ENCODE measurements around the gene MEOX1. TPM values are rescaled to one million over a fixed set of nuclear protein-coding genes. Genes with fewer than 3 reads are reported as not detected.

MEOX1 gene
- total and polyA plus RNA-seq, 2 of the 8 experiments (the other 6 are each of a cell fraction or from before 2014, with no cell fraction given), result not detected

GRCh38 chr17:43616421-43616820 lies 45.3 kb downstream of the MEOX1 start:
- Histone ChIP-seq H3K79me1 (ENCODE audit: low read depth, low read length) (no peaks in the 10 kb centered on the region), H3K56ac (replicated peaks; ENCODE audit: insufficient read length, low read depth, low read length) (peak overlapping the region; percentile 11), H4K8ac (ENCODE audit: extremely low read depth, insufficient read depth, low read length) (no peak overlapping the region), H3K79me2 (ENCODE audit: control insufficient read depth in 1 of 2, insufficient read depth in 2 of 2, low read length in 2 of 2) (no peaks in the 10 kb centered on the region), H2BK5ac (ENCODE audit: low read depth, low read length) (no peak overlapping the region), H3K4me2 (ENCODE audit: insufficient read depth in 1 of 2, low read depth in 2 of 2, low read length in 2 of 2) (no peak overlapping the region), H3K36me3 (ENCODE audit: control insufficient read depth in 2 of 4, insufficient read depth in 4 of 4, low read length in 3 of 4) (no peaks in the 10 kb centered on the region), H2BK15ac (ENCODE audit: low read length) (no peak overlapping the region), H3K18ac (ENCODE audit: extremely low read depth, low read length) (no peak overlapping the region), H2AK5ac (ENCODE audit: low read depth, low read length) (no peak overlapping the region), H3K4ac (replicated peaks; ENCODE audit: insufficient read length, low read depth, low read length) (no peak overlapping the region), H3K23ac (ENCODE audit: insufficient read length) (no peak overlapping the region), H3K4me3 (ENCODE audit: extremely low read depth in 1 of 4, insufficient read depth in 2 of 4, low read depth in 3 of 4, low read length in 4 of 4) (no peak overlapping the region), H3K9ac (replicated peaks in 1 of 4; ENCODE audit: extremely low read depth in 1 of 4, low read depth in 3 of 4, low read length in 3 of 4) (no peak overlapping the region), H3K14ac (ENCODE audit: insufficient read length) (no peak overlapping the region), H3K27me3 (replicated peaks in 1 of 4; ENCODE audit: control insufficient read depth in 3 of 4, extremely low read depth in 1 of 4, insufficient read depth in 3 of 4, low read length in 3 of 4) (no peaks in the 10 kb centered on the region), H2BK12ac (ENCODE audit: low read depth, low read length) (no peak overlapping the region), H4K20me1 (replicated peaks in 1 of 2; ENCODE audit: control insufficient read depth in 1 of 2, insufficient read depth in 2 of 2, low read length in 2 of 2) (no peaks in the 10 kb centered on the region), H4K5ac (ENCODE audit: insufficient read length, low read depth, low read length) (no peak overlapping the region), H2BK20ac (ENCODE audit: low read length) (no peak overlapping the region), H3K27ac (ENCODE audit: low read depth, low read length) (no peak overlapping the region), H3K9me3 (ENCODE audit: insufficient read depth in 2 of 2, low read depth in 1 of 2, low read length in 1 of 2) (peaks cover 0 to 4% of the 10 kb centered on the region in 2 experiments; a peak in 1 of 4 replicates), H2BK120ac (replicated peaks; ENCODE audit: low read depth, low read length) (no peak overlapping the region), H3K4me1 (replicated peaks in 1 of 4; ENCODE audit: control insufficient read depth in 3 of 4, insufficient read depth in 4 of 4, low read length in 3 of 4) (no peaks in the 10 kb centered on the region), H4K91ac (replicated peaks; ENCODE audit: insufficient read length, low read length) (no peak overlapping the region), H3K23me2 (ENCODE audit: low read depth, low read length) (no peaks in the 10 kb centered on the region; the same call in 1 of the 2 replicates), H2AFZ (ENCODE audit: low read length) (no peak overlapping the region)
- no peak for DNase-seq (ENCODE audit: low read depth in 1 of 2, low spot score in 2 of 2)
- no peak for FAIRE-seq
- CTCF ChIA-PET (ENCODE audit: partially characterized antibody), result interaction anchor here (1.3 kb wide), 1 partner anchor 29 kb away, joined by 3 read pairs; no protein-coding TSS in a partner anchor
- WGBS, 2 experiments (ENCODE audit: extremely low coverage in 1 of 2, insufficient coverage in 1 of 2, insufficient read length in 1 of 2, insufficient replicate concordance in 2 of 2, low coverage in 1 of 2, low lambda C conversion rate in 2 of 2, missing lambda C conversion rate in 1 of 2), result 90% methylated on average over 2 of the region's 2 CpGs; no CpG with 5 or more reads in 1 of the 2 experiments
- POLR2A ChIA-PET (ENCODE audit: partially characterized antibody), result interaction anchor here (1.2 kb wide), 1 partner anchor 19 kb away, joined by 4 read pairs; no protein-coding TSS in a partner anchor
- no peak for TF ChIP-seq CHD1 (IDR thresholded peaks at IDR 0.05; ENCODE audit: low read depth, low read length)
- no peak for TF ChIP-seq NANOG (IDR thresholded peaks at IDR 0.05; ENCODE audit: insufficient read depth, low read depth, low read length, poor library complexity, severe bottlenecking)
- TF ChIP-seq HDAC6 (IDR thresholded peaks at IDR 0.05; ENCODE audit: low read depth, low read length), result no peak
- no peak for TF ChIP-seq SUZ12 (IDR thresholded peaks at IDR 0.05; ENCODE audit: low read length)
- TF ChIP-seq MAFK (IDR thresholded peaks at IDR 0.05; ENCODE audit: low read depth, low read length), result no peak
- TF ChIP-seq SIRT6 (IDR thresholded peaks at IDR 0.05; ENCODE audit: low read length), result no peak
- TF ChIP-seq SP1 (IDR thresholded peaks at IDR 0.05; ENCODE audit: low read depth, low read length), result no peak
- TF ChIP-seq, protein P1, sequence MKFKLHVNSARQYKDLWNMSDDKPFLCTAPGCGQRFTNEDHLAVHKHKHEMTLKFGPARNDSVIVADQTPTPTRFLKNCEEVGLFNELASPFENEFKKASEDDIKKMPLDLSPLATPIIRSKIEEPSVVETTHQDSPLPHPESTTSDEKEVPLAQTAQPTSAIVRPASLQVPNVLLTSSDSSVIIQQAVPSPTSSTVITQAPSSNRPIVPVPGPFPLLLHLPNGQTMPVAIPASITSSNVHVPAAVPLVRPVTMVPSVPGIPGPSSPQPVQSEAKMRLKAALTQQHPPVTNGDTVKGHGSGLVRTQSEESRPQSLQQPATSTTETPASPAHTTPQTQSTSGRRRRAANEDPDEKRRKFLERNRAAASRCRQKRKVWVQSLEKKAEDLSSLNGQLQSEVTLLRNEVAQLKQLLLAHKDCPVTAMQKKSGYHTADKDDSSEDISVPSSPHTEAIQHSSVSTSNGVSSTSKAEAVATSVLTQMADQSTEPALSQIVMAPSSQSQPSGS (IDR thresholded peaks at IDR 0.05; ENCODE audit: low read length), result no peak
- TF ChIP-seq, protein P2, sequence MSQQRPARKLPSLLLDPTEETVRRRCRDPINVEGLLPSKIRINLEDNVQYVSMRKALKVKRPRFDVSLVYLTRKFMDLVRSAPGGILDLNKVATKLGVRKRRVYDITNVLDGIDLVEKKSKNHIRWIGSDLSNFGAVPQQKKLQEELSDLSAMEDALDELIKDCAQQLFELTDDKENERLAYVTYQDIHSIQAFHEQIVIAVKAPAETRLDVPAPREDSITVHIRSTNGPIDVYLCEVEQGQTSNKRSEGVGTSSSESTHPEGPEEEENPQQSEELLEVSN (IDR thresholded peaks at IDR 0.05), result no peak
- TF ChIP-seq RNF2 (IDR thresholded peaks at IDR 0.05; ENCODE audit: borderline replicate concordance, low read depth, low read length, missing control alignments, poor library complexity, severe bottlenecking), result no peak
- TF ChIP-seq CBX5 (IDR thresholded peaks at IDR 0.05; ENCODE audit: low read depth, low read length), result no peak
